Measurements from ENCODE around the gene MKS1. TPM values are rescaled to one million over a fixed set of nuclear protein-coding genes. Genes with fewer than 3 reads are reported as not detected.
A peak's percentile ranks its signal among the peaks of the same experiment; 100 is the strongest.

The MKS1 gene
- total RNA-seq, 2 donors from 2014 or later, result 14.1 to 28.7 TPM

- DNase-seq (ENCODE audit: low spot score), result peak; percentile 50
- no peaks in the 10 kb centered on the region for H3K36me3 ChIP-seq
- WGBS, result 6% methylated on average over 50 of the region's 57 CpGs
- TF ChIP-seq CTCF (IDR thresholded peaks at IDR 0.05) (peak; percentile 79 to 88 (median 84)), POLR2AphosphoS5 (IDR thresholded peaks at IDR 0.05) (peak; percentile 22), POLR2A (IDR thresholded peaks at IDR 0.05) (no peak)
- no peak overlapping the region for H3K27ac ChIP-seq
- H3K4me3 ChIP-seq, result peak overlapping the region; percentile 18 to 33
- peaks cover 4% of the 10 kb centered on the region for H3K27me3 ChIP-seq (replicated peaks; ENCODE audit: insufficient read depth)
- intact Hi-C loops (cut with DNase I), result loop anchor here (5.0 kb wide), 1 partner anchor 168 kb away; the partner anchor contains the start of gene RNF43
- no peaks in the 10 kb centered on the region for H3K9me3 ChIP-seq
- H3K4me1 ChIP-seq (replicated peaks), result no peaks in the 10 kb centered on the region
Observed at GRCh38 chr17:58249270-58250133, 30.4 kb upstream of the MKS1 start.

GRCh38 chr17:58248955-58249269, 29.9 kb upstream of the MKS1 start:
- no peaks in the 10 kb centered on the region for H3K4me1 ChIP-seq (replicated peaks)
- DNase-seq (ENCODE audit: low spot score), result no peak
- no peaks in the 10 kb centered on the region for H3K36me3 ChIP-seq
- WGBS, result 11% methylated on average over 10 of the region's 10 CpGs
- no peaks in the 10 kb centered on the region for H3K9me3 ChIP-seq
- intact Hi-C loops (cut with DNase I), result loop anchor here (5.0 kb wide), 1 partner anchor 168 kb away; the partner anchor contains the start of gene RNF43
- H3K4me3 ChIP-seq, result peak overlapping the region in 1 of 2 donors; percentile 33
- peaks cover 4% of the 10 kb centered on the region for H3K27me3 ChIP-seq (replicated peaks; ENCODE audit: insufficient read depth)
- no peak for TF ChIP-seq CTCF (IDR thresholded peaks at IDR 0.05)
- TF ChIP-seq POLR2A (IDR thresholded peaks at IDR 0.05), result no peak
- no peak for TF ChIP-seq POLR2AphosphoS5 (IDR thresholded peaks at IDR 0.05)
- no peak overlapping the region for H3K27ac ChIP-seq

GRCh38 chr17:58247511-58248363, 28.7 kb upstream of the MKS1 start:
- Histone ChIP-seq H3K27me3 (replicated peaks; ENCODE audit: insufficient read depth) (peaks cover 4% of the 10 kb centered on the region), H3K4me1 (replicated peaks) (no peaks in the 10 kb centered on the region), H3K27ac (no peak overlapping the region), H3K4me3 (no peak overlapping the region), H3K36me3 (no peaks in the 10 kb centered on the region), H3K9me3 (no peaks in the 10 kb centered on the region)
- intact Hi-C loops (cut with DNase I), result loop anchor here (5.0 kb wide), 1 partner anchor 170 kb away; the partner anchor contains the start of gene RNF43
- no peak for DNase-seq (ENCODE audit: low spot score)
- TF ChIP-seq CTCF (IDR thresholded peaks at IDR 0.05), result no peak
- no peak for TF ChIP-seq POLR2A (IDR thresholded peaks at IDR 0.05)
- TF ChIP-seq POLR2AphosphoS5 (IDR thresholded peaks at IDR 0.05), result no peak
- WGBS, result 85% methylated on average over 10 of the region's 10 CpGs

- peaks cover under 1% of the 10 kb centered on the region for H3K27me3 ChIP-seq (replicated peaks; ENCODE audit: insufficient read depth)
- no peaks in the 10 kb centered on the region for H3K4me1 ChIP-seq (replicated peaks)
- no peak for TF ChIP-seq POLR2A (IDR thresholded peaks at IDR 0.05)
- TF ChIP-seq POLR2AphosphoS5 (IDR thresholded peaks at IDR 0.05), result no peak
- TF ChIP-seq CTCF (IDR thresholded peaks at IDR 0.05), result no peak
- no peaks in the 10 kb centered on the region for H3K9me3 ChIP-seq
- no peaks in the 10 kb centered on the region for H3K36me3 ChIP-seq
- no peak overlapping the region for H3K4me3 ChIP-seq
- H3K27ac ChIP-seq, result no peak overlapping the region
- intact Hi-C loops (cut with DNase I), result loop anchor here (5.0 kb wide), 1 partner anchor 171 kb away; the partner anchor contains the start of gene RNF43
- no peak for DNase-seq (ENCODE audit: low spot score)
- 88% methylated on average over 1 of the region's 1 CpG for WGBS
Observed at GRCh38 chr17:58246781-58247180, 27.7 kb upstream of the MKS1 start.

Data from prostate gland (tissue), 2 donors.